ENCODE results near the gene NAA60.

NAA60 gene

DNA sequence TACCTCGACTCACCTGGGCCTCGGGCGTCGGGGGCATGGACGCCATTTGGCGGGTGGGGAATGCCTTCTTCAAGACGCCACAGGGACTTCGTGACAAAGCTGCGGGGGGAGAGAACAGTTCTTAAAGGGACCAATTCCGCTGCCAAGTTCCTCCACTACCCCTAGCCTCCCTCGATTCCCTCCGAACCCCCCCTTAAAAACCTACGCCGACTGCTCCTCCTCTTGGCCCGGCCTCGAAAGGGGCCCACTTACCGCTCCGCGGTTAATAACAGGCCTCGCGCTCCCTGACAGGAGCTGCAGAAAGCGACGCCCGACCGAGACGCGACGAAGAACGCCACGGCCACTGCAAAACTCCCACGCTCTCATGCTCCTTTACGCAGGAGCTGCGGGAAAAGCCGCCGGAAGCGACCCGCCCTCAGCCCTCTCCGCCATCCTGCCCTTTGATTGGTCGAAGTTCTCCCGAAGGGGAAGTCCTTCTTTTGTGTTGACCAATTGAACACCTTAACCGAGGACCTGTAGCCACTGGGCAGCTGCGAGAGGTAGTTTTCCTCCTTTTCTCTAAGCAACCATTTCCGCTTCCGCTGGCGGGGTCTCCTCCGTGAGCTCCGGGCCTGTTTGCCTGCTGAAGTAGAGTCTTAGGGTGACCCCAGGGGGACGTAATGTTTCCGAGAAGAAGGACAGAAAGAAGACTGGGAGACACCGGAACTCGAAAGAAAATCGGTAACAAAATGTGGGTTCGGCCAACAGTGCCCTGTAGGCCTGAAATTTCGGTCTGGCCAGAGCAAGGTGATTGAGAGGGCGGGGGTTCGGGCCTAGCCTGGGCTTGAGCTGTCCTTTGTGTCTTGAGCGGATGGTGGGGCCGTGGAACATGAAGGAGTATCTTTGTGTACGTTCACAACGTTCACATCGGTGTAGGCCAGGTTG is at the start of gene NAA60, which contains the start of gene ZNF597:
TSS of gene NAA60 (plus strand) at position 573 of the 924 bp plus-strand sequence. CDS start 32,548 bp downstream, outside the sequence.
TSS of gene ZNF597 (minus strand) at position 397 of the 924 bp plus-strand sequence. CDS start at position 46, 351 bp downstream.
- peak; percentile 54 to 68 for DNase-seq (ENCODE audit: low read depth in 2 of 2)

DNA sequence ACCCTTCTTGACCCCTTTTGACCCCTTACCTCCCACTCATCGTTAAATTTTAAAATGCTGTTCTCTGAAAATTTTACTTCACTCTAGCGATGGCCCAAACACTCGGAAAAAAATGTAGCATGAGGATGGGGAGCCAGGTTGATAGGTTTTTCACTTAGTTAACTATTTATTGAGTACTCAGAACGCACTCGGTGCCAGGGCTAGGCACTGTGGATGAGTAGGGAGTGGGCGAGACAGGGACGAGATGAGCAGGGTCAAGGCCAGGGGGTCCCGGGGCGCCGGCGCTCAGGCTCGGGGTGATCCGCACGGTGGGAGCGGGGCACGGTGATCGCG is 43.1 kb upstream of the NAA60 start:
- no peak for DNase-seq (ENCODE audit: low read depth in 2 of 2)

DNA sequence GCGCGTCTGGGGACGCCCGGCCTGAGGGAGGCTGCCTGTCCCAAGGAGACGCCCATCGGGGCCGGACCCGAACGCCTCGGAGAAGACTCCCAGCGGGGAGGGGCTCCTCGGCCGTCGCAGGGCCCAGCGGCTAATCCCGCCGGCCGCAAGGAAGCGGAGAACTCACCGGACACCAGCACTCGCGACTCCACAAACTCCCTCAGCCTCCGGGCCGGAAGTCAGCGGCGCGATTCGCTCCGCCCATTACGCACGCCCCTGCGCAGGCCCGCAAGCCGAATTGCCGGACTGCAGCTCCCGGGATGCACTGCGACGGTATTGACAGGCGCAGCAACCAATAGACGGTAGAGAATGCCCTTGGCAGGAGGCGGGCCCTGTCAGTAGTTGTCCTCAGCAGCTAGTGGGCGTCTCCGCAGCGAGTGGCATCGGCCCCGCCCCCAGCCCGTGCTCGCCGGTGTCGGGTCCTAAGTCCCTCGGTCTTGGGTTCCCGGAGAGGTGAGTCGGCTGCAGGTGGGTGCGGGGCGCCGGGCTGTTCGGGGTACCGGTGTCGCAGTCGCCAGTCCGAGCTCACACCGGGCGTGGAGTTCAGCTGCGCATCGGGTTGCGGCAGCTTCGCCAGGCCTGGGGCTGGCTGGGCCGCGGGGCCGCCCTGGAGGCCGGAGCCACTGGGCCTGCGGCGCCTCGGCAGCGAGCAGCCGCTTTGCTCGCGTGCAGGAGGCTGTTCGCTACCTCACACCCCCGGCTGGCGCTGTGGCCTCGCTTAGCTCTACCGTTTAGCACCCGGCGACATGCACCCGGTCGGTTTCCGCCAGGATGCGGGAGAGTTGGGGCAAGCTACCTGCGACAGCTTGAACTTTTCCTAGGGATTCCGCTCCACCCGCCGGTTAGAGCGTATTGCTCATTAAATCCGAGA is 42.4 kb upstream of the NAA60 start, which contains the start of the genes ZNF174 and ZSCAN32:
TSS of gene ZNF174 (plus strand) at position 437 of the 910 bp plus-strand sequence. CDS start 790 bp downstream, outside the sequence.
TSS of gene ZSCAN32 (minus strand) at position 226 of the 910 bp plus-strand sequence. CDS start 3,447 bp downstream, outside the sequence.
- DNase-seq (ENCODE audit: low read depth in 2 of 2), result peak; percentile 97

DNA sequence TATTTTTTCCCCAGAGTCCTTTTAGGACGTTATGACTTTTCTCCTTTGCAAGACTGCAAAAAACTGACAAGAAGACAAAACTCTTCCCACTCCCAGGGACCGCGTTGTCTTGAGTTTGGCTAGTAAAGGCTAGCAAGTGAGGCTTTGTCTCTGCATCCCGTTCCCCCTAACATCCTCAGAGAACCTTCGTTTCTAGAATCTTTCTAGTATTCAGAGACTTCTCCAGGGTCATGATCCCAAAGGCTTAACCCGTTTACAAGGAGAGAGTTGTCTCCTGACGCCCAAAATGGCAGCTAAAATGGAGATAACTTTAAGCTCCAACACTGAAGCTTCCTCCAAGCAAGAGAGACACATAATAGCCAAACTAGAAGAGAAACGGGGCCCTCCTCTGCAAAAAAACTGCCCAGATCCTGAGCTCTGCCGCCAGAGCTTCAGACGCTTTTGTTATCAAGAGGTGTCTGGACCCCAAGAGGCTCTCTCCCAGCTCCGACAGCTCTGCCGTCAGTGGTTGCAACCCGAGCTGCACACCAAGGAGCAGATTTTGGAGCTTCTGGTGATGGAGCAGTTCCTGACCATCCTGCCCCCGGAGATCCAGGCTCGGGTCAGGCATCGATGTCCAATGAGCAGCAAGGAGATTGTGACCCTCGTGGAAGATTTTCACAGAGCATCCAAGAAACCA is 41.6 kb upstream of the NAA60 start:
- DNase-seq (ENCODE audit: low read depth in 2 of 2), result no peak

DNA sequence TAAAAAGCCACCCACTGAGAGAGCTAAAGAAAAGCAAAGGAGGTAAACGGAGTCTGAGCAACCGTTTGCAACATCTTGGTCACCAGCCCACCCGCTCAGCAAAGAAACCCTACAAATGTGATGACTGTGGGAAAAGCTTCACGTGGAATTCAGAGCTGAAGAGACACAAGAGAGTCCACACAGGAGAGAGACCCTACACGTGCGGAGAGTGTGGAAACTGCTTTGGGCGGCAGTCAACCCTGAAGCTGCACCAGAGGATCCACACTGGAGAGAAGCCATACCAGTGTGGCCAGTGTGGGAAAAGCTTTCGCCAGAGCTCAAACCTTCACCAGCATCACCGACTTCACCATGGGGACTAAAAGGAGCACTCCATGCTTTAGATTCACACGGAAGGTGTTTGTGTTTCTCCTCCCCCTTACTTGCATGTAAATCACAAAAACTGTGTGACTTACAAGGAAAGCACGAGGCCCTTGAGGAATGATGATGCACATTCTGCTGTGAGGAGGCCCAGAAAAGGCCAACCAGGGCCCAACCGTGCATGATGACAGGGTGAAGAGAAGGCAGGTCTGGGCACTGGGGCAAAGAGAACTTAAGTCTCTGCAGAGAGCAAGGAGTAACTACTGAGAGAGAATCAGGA is 34.8 kb upstream of the NAA60 start:
- no peak for DNase-seq (ENCODE audit: low read depth in 2 of 2)

DNA sequence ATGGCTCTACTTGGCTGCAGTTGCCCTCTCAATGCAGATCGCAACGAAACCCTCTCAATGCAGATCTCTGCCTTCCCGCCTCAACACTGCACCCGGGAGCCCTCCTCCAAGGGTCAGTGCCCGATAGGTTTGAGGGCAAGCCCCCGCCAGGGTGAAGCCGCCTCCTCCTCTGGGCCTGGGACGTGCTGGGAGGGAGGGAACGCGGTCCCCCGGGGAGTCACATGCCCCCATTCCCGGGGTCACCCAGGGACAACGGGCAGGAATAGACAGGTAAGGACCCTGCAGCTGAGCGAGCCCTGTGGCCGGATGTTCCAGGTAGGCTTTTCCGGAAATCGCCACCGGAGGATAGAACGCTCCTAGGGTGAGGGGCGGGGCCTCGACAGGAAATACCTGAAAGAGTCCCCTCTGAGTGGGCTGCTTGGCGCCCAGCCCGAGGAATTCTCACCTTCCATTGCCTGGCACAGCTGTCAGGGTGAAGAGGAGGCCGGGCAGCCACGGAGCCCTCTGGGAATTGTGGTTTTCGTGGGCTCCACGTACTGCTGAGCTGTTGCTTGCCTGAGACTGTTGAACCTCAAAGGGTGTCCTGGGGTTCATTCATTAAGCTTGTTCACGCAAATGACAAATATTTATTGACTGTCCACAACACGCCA is 29.6 kb upstream of the NAA60 start:
- DNase-seq (ENCODE audit: low read depth in 2 of 2), result no peak

DNA sequence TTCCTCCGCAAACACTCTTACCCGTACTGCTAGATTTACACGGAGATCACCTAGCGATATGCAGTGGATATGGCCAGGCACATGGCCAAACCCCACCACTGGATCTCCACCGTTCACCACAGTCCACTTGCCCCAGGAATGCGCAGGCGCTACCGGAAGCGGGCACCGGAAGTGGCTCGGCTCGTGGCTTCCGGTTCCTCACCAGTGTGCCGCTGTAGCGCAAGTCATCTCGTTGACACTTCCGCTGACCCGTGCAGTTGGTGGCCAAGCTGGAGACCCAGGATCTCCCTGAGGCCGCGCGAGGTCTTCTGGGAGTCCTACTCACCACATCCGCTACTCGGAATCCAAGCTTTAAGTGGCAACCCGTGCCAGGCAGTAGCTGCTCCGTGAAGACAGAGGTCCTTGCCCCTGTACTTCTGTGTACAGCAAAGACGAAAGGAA is 11.7 kb upstream of the NAA60 start:
- DNase-seq (ENCODE audit: low read depth in 2 of 2), result peak; percentile 18 to 19

DNA sequence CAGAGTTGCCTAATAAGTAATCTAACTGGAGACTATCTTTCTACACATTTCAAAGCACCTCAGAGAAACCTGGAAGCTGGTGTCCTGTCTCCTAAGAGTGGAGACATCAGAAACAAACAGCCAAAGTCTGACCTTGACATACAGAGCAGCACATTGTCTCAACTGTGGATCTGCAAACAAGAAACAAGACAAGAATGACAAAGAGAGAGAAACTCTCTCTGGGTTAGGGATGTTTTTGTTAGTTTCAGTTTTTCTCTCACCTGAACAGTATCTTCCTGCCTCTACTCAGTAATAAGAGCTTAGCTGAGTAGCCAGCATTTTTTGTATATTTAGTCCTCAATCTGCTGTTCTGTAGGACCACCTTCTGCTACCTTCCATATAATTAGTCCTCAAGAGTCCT is 9.1 kb upstream of the NAA60 start:
- DNase-seq (ENCODE audit: low read depth in 2 of 2), result no peak

DNA sequence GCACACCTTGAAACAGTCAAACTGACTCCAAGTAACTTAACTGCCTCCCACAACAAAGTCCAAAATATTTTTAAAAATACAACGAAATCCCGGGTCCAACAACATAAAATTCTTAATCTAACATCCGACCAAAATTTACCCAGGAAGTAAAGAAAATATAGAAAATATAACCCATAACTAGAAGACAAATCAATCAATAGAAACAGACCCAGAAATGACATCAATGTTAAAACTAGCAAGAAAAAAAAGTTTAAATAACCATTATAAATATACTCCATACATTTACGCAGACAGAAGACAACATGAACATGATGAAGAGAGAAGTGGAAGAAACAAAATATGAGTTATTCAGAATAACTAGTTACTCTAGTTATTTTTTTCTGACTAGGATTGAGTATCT is 3.8 kb upstream of the NAA60 start:
- no peak for DNase-seq (ENCODE audit: low read depth in 2 of 2)

DNA sequence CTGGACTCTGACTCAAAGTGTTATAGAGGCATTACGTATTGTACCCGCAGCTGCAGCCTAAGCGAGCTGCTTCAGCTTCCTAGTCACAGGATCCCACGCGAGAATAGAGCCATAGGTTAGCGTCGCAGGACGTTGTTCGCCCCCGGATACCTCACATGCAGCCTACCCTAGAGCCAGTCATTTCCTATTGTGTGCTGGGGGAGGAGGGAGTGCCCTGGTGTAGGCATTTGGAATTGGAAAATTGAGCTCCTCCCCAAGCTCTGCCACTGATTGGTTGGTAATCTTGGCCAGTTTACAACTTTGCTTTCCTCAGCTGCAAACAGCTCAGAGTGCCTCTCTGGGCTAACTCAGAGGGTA is 530 bp downstream of the NAA60 start:
- no peak for DNase-seq (ENCODE audit: low read depth in 2 of 2)

DNA sequence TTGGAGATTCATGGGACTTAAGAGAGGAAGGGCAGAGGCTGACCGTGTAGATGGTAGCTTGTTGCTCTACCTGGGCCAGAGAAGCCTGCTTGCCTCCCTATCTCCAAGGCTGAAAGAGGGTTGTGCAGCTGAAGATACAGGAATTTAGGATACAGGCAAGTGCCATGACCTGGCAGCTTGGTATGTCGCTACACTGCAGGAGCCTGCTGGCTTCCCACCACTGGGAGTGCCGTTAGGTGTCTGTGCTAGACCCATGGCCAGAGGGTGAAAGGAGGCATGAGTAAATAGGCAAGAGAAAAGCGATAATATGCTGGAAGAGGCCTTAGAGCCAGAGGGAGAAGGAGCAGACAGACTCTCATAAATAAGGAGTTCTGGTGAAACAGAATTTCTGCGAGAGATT is 10.6 kb downstream of the NAA60 start:
- no peak for DNase-seq (ENCODE audit: low read depth in 2 of 2)

DNA sequence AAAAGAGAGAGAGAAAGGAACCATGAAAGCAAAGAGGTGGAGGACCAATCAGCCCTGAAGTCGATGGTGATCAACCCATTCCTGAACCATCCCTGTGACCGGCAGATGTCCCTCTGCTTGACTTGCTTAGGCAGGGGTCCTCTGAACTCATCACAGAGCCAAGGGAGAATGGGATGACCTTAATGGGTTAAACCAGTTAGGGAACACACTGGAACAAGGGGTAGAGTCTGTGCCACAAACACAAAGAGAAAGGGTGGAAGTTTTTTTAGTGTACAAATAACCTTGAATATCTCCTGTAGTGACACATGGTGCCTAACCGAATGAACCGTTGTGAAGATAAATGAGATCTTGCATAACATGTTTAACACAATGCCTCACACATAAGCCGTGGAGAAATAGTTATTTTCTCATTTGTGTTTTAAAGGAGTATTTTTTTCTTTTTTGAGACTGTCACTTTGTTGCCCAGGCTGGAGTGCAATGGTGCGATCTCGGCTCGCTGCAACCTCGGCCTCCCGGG is 11.2 kb downstream of the NAA60 start:
- no peak for DNase-seq (ENCODE audit: low read depth in 2 of 2)

DNA sequence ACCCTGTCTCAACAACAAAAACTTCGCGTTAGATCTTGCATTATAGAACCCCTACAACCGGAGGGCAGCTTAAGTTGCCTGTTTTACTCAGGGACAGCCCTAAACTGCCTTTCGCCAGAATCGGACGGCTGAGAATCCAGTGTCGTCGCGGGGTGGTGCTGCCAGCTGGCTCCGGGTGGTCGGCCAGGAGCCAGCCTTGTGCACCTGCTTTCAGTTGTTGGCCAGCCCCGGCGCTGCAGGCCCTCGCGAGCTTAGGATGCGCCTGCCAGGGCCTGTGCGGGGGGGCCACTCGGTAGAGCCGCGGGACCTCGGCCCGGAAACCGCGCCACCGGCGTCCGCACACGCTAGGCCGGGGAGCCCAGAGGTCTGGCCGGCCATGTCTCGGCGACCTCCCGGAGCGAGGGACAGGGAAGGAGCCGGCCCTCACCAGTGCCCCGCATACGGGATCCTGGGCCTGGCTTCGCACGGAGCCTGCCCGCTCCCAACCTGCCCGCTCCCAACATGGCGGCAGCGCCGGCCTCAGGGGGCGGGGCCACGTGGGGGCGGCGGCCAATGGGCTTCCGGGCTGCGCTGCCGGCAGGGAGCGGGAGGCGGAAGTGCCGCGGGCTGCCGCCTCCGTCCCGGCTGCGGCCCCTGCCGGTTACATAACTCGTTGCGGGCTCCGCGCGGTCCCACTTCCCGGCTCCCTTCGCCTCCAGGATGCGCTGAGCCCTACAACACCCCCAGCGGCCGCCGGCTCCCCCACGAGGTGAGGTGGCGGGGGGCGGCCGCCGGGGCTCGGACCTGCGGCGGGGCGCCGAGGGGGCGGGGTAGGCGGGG is 14.2 kb downstream of the NAA60 start:
- peak; percentile 69 to 81 for DNase-seq (ENCODE audit: low read depth in 2 of 2)

DNA sequence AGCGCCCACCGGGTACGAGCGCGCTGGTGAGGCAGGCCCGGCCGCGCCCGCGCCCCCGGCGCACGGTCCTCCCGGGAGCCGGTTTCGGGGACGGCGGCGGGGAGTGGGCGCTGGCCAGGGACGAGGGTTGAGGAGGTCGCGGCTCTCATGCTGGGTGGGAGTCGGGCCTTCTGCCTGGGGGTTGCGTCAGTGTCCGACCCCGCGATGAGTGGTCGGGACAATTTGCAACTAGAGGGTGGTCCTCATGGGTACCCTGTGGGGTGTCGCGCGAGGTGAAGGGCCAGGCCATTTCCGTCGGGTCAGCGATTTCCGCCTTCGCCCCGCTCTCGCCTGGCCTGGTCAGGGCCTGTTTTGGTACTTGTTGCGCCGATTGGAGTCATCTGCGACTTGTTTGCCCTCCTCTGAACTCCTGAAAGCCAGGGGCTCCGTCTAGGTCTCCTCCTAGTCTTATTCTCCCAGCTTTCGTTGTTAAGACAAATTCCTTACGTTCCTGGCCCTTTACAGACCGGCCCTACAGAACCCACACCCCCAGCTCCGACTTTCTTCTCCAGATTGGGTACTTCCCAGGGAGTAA is 14.9 kb downstream of the NAA60 start:
- DNase-seq (ENCODE audit: low read depth in 2 of 2), result no peak

DNA sequence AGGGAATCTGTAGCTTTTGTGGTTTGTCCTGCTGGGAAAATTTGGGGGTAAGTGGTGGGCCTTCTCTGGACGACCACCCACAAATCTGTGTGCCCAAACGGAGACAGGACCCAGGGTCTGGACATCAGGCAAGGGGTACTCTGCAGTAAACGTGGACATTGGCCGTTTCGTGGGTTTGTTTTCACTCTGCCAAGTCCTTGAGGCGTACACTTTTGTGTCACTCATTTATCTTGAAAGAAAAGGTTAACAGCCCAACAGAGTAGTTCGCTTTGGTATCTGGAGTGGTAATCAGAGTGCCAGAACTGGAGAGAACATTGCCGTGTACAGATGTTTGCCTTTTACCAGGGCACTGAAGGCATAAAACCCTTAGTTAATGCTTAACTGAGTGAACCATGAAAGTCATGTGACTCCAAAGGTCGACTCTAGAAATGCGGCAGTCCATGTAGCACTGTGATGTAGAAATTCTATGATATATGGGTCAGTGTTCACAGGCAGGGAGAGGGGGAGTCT is 15.4 kb downstream of the NAA60 start:
- DNase-seq (ENCODE audit: low read depth in 2 of 2), result no peak

DNA sequence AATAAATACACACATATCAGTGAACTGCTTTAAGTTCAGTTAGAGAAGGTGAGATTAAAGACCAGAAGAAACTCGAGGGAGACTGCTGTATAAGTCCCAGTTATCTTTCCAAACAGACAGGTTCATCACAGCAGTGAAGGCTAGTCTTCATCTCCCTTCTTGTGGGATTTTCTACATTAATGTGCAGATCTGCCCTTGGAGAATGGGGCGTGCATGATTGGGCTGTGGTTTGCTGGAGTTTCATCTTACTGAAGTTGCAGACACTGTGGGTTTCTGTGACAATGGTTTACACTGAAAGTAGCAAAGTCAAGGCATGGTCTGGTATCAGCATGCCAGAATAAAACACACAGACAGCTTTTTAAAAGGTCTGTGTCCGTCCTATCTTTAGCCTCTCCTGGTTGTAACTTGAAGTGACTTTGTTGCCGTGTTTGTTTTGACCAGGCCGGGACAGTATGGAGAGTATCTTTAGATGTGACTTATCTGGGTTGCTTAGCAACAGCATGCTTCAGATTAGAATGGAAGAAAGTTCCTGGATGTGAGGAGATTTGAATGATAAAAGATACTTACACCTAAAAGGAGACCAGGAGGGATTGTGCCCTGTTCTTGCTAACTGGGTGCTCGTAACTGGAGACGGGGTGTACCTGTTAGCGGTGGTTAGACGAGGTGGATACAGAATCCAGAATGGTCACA is 16.1 kb downstream of the NAA60 start:
- no peak for DNase-seq (ENCODE audit: low read depth in 2 of 2)

DNA sequence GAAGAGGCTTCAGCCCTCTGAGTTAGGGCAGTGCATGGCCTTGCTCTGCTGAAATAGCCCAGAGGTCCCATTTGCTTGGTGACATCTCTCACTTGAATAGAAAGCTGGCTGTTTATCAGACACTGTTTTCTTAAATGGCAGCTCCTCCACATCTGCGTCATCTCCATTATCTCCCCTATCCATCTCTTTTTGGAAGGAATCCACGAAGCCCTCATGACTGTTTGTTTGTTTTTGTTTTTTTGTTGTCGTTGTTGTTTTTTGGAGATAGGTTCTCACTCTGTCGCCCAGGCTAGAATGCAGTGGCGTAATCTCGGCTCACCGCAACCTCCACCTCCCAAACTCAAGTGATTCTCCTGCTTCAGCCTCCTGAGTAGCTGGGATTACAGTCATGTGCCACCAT is 16.6 kb downstream of the NAA60 start:
- DNase-seq (ENCODE audit: low read depth in 2 of 2), result no peak

DNA sequence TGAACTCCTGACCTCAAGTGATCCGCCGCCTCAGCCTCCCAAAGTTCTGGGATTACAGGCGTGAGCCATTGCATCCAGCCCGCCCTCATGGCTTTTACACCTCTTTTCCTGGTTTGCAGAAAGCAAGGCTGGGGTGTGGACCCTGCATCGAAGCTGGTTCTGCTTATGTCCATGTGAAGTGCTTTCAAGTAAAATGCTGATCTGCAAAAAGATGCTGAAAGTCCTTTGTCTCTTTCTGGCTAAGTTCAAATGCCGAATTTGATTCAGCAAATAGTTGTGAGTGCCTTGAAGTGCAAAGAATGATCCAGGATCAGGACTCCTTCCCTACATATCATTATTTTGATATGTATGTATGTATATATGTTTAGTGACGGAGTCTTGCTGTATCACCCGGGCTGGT is 17.1 kb downstream of the NAA60 start:
- no peak for DNase-seq (ENCODE audit: low read depth in 2 of 2)
